PC-9 (cell line): ENCODE results near the gene RIMOC1.

Experiments used
- EZH2 ChIP-seq: fragments of 200-600 bp; sonication (generic); IDR thresholded peaks from 2 replicates; pipeline ENCODE4 v1.8.0; 2017; ENCODE audit warnings: antibody characterized with exemption, low read depth
- TF ChIP-seq, protein P1 (sequence below): fragments of 200-600 bp; sonication (generic); conservative IDR thresholded peaks from 2 replicates; pipeline ENCODE4 v1.6.1; 2017; ENCODE audit warnings: mixed run types, antibody characterized with exemption, mild to moderate bottlenecking, moderate library complexity

DNA sequence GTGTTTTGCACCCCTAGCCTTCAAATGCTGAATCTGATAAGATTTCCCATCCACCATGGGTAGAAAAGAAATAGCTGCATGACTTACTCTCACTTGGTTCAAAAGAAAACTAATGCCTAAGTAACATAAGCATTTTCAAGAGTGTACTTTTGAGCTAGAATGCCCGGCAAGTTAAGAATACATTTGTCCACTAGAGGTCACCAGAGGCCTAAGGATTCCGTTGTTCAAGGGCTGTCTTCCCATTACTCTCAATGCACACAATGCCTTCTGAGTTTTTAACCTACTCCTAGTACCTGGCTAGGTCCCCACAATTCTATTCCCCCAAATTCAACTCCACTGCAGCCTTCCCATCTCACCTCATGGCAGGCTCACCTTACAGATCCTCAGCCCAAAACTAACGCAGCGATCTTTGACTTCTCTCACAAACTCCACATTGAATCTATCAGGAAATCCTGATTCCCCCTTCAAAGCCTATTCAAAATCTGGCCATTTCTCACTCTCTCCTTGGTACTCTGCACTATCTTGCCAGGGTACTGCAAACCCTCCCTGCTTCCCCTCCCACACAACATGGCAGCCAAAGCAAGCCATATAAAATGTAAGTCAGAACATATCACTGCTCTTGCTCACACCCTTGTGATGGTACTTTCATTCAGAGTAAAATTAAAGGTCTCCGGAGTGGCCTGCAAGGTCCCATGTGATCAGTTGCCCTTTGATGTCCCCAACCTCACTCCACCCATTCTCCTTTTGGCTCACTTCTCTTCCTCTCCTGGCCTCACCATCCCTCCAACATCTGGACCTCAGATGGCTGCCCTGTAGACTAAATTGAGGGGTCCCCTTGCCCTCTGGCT, 47.3 kb upstream of the RIMOC1 start:
- TF ChIP-seq, protein P1, sequence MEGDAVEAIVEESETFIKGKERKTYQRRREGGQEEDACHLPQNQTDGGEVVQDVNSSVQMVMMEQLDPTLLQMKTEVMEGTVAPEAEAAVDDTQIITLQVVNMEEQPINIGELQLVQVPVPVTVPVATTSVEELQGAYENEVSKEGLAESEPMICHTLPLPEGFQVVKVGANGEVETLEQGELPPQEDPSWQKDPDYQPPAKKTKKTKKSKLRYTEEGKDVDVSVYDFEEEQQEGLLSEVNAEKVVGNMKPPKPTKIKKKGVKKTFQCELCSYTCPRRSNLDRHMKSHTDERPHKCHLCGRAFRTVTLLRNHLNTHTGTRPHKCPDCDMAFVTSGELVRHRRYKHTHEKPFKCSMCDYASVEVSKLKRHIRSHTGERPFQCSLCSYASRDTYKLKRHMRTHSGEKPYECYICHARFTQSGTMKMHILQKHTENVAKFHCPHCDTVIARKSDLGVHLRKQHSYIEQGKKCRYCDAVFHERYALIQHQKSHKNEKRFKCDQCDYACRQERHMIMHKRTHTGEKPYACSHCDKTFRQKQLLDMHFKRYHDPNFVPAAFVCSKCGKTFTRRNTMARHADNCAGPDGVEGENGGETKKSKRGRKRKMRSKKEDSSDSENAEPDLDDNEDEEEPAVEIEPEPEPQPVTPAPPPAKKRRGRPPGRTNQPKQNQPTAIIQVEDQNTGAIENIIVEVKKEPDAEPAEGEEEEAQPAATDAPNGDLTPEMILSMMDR, result peak; percentile 90
- TF ChIP-seq EZH2, result no peak
